Thyroid gland (tissue), 4 donors: ENCODE data around the gene COG1. TPM values are rescaled to one million over a fixed set of nuclear protein-coding genes. Genes with fewer than 3 reads are reported as not detected.

ENCODE experiments used
- DNase-seq, 2 donors: peaks; one replicate each; pipeline ENCODE4 v3.0.0-alpha.2; 2019
- H3K27ac ChIP-seq, 3 donors: fragments of 200-600 bp; sonication (generic); 1 replicate in 2 of 3; 2 replicates in 1 of 3; pipeline ENCODE4 v1.5.1; 2016 to 2019; ENCODE audit warnings: mild to moderate bottlenecking in 1 of 3, moderate library complexity in 1 of 3
- H3K27me3 ChIP-seq: fragments of 200-600 bp; sonication (generic); one replicate; pipeline ENCODE4 v1.5.1; 2019
- H3K36me3 ChIP-seq, 2 donors: fragments of 200-600 bp; sonication (generic); one replicate each; pipeline ENCODE4 v1.5.1; 2016 to 2019
- H3K4me1 ChIP-seq, 2 donors: fragments of 200-600 bp; sonication (generic); one replicate each; pipeline ENCODE4 v1.5.1; 2017 to 2019
- H3K4me3 ChIP-seq, 3 donors: fragments of 200-600 bp; sonication (generic); replicated peaks in 1 of 3; 1 replicate in 2 of 3; 2 replicates in 1 of 3; pipeline ENCODE4 v1.5.1; 2016; ENCODE audit warnings: mild to moderate bottlenecking in 1 of 3
- H3K9me3 ChIP-seq: fragments of 200-600 bp; sonication (generic); one replicate; pipeline ENCODE4 v1.5.1; 2017
- CTCF ChIP-seq, 6 experiments: fragments of 200-600 bp in 3 of 6; fragments of 450-650 bp in 3 of 6; sonication (generic) in 3 of 6; IDR thresholded peaks; one replicate each; pipeline ENCODE4 v1.5.1; 2016 to 2019; ENCODE audit warnings: antibody characterized with exemption in 6 of 6, mild to moderate bottlenecking in 2 of 6, inconsistent platforms in 1 of 6, moderate library complexity in 1 of 6
- POLR2A ChIP-seq, 2 donors: fragments of 450-650 bp; IDR thresholded peaks; one replicate each; pipeline ENCODE4 v1.6.1; 2017; ENCODE audit warnings: antibody characterized with exemption in 2 of 2, mild to moderate bottlenecking in 2 of 2, moderate library complexity in 1 of 2
- WGBS, 2 donors: methylation state at CpG; one replicate each; pipeline ENCODE4 v1.1.5; 2017; 5-methylcytosine and 5-hydroxymethylcytosine counted together
- intact Hi-C: fragments of 100-400 bp; cut with DNase I; formaldehyde crosslinking; loops from one replicate; pipeline ENCODE4 v1.15.1; 2023
- total RNA-seq, 4 donors: library from RNA; depleted of rRNA; stranded (reverse); fragments of >200 nt; gene quantifications; one replicate each; pipeline ENCODE4 v1.2.3, GENCODE V29; 2016

The COG1 gene
- total RNA-seq, 4 donors from 2014 or later = 31.9 to 42.9 (median 37.2) TPM

- DNase-seq = no peak
- WGBS, 2 donors = 74 to 75% methylated on average over 8 of the region's 8 CpGs
- H3K4me3 ChIP-seq = no peak overlapping the region
- H3K27ac ChIP-seq = no peak overlapping the region
- TF ChIP-seq CTCF (IDR thresholded peaks at IDR 0.05) = no peak
- no peak for TF ChIP-seq POLR2A (IDR thresholded peaks at IDR 0.05)
- peaks cover 0 to 6% of the 10 kb centered on the region in 2 donors for H3K36me3 ChIP-seq
- intact Hi-C loops = loop anchor here (10.0 kb wide), 1 partner anchor 525 kb away; no protein-coding TSS in a partner anchor
- no peaks in the 10 kb centered on the region for H3K9me3 ChIP-seq
- no peaks in the 10 kb centered on the region for H3K4me1 ChIP-seq
- H3K27me3 ChIP-seq = no peaks in the 10 kb centered on the region
These were observed 56.8 kb downstream of the COG1 start for GRCh38 chr17:73249700-73250099.

- TF ChIP-seq POLR2A (IDR thresholded peaks at IDR 0.05) (no peak), CTCF (IDR thresholded peaks at IDR 0.05) (no peak)
- no peaks in the 10 kb centered on the region for H3K27me3 ChIP-seq
- no peaks in the 10 kb centered on the region for H3K9me3 ChIP-seq
- no peak overlapping the region for H3K27ac ChIP-seq
- peaks cover 0 to 4% of the 10 kb centered on the region in 2 donors for H3K4me1 ChIP-seq
- 66 to 76% methylated on average over 10 of the region's 10 CpGs for WGBS, 2 donors
- intact Hi-C loops = no loop called here
- peaks cover 0 to 6% of the 10 kb centered on the region in 2 donors for H3K36me3 ChIP-seq
- DNase-seq = no peak
- H3K4me3 ChIP-seq = no peak overlapping the region
These were observed 58.2 kb downstream of the COG1 start for GRCh38 chr17:73250851-73251640.

- 82% methylated on average over 8 of the region's 8 CpGs for WGBS, 2 donors
- DNase-seq = no peak
- H3K27me3 ChIP-seq = no peaks in the 10 kb centered on the region
- H3K9me3 ChIP-seq = no peaks in the 10 kb centered on the region
- no peak overlapping the region for H3K4me3 ChIP-seq
- TF ChIP-seq POLR2A (IDR thresholded peaks at IDR 0.05) = no peak
- no peak for TF ChIP-seq CTCF (IDR thresholded peaks at IDR 0.05)
- intact Hi-C loops = no loop called here
- peaks cover 0 to 5% of the 10 kb centered on the region in 2 donors for H3K4me1 ChIP-seq
- no peak overlapping the region for H3K27ac ChIP-seq
- H3K36me3 ChIP-seq = peaks cover 0 to 6% of the 10 kb centered on the region in 2 donors
These were observed 59.0 kb downstream of the COG1 start for GRCh38 chr17:73251871-73252270.

GRCh38 chr17:73255671-73256181, 62.9 kb downstream of the COG1 start:
- intact Hi-C loops = loop anchor here (2.0 kb wide), 1 partner anchor 113 kb away; no protein-coding TSS in a partner anchor
- Histone ChIP-seq H3K4me3 (no peak overlapping the region), H3K27me3 (no peaks in the 10 kb centered on the region), H3K9me3 (no peaks in the 10 kb centered on the region), H3K27ac (no peak overlapping the region), H3K4me1 (peaks cover 0 to 5% of the 10 kb centered on the region in 2 donors), H3K36me3 (no peaks in the 10 kb centered on the region)
- peak; percentile 38 to 47 for DNase-seq
- WGBS, 2 donors = 6 to 8% methylated on average over 8 of the region's 8 CpGs
- TF ChIP-seq CTCF (IDR thresholded peaks at IDR 0.05) (peak; percentile 88 to 99 (median 96)), POLR2A (IDR thresholded peaks at IDR 0.05) (no peak)

GRCh38 chr17:73256220-73256619, 63.4 kb downstream of the COG1 start:
- Histone ChIP-seq H3K4me3 (no peak overlapping the region), H3K36me3 (no peaks in the 10 kb centered on the region), H3K27ac (no peak overlapping the region), H3K9me3 (no peaks in the 10 kb centered on the region), H3K4me1 (peaks cover 0 to 5% of the 10 kb centered on the region in 2 donors), H3K27me3 (no peaks in the 10 kb centered on the region)
- no peak for TF ChIP-seq POLR2A (IDR thresholded peaks at IDR 0.05)
- TF ChIP-seq CTCF (IDR thresholded peaks at IDR 0.05) = no peak
- WGBS, 2 donors = 91 to 97% methylated on average over 2 to 3 of the region's 3 CpGs
- intact Hi-C loops = no loop called here
- DNase-seq = no peak
